ENCODE measurements around the gene HSPA1L.

GRCh38 chr6:31834367-31835250 lies 19.5 kb upstream of the HSPA1L start:
- peak; percentile 99 for TF ChIP-seq POLR2AphosphoS5 (IDR thresholded peaks at IDR 0.05; ENCODE audit: low read depth, low read length)
- peak; percentile 97 for TF ChIP-seq POLR2A (IDR thresholded peaks at IDR 0.05; ENCODE audit: borderline replicate concordance, extremely low read depth, insufficient read depth, insufficient read length)
- TF ChIP-seq CEBPB (IDR thresholded peaks at IDR 0.05; ENCODE audit: low read depth) = no peak
- no peak for TF ChIP-seq EGR1 (IDR thresholded peaks at IDR 0.05; ENCODE audit: low read depth)
- TF ChIP-seq CTCF (IDR thresholded peaks at IDR 0.05 in 2 of 3, conservative IDR thresholded peaks at IDR 0.05 in 1 of 3; ENCODE audit: borderline replicate concordance in 1 of 3, insufficient read depth in 1 of 3, low read depth in 2 of 3, low read length in 2 of 3) = no peak
- no peak for TF ChIP-seq EZH2 (IDR thresholded peaks at IDR 0.05)
- TF ChIP-seq EZH2phosphoT487 (IDR thresholded peaks at IDR 0.05; ENCODE audit: borderline replicate concordance) = no peak
- TF ChIP-seq CBX3 (IDR thresholded peaks at IDR 0.05; ENCODE audit: low read depth) = no peak
- TF ChIP-seq REST (IDR thresholded peaks at IDR 0.05; ENCODE audit: low read depth) = no peak
- TF ChIP-seq SP1 (IDR thresholded peaks at IDR 0.05; ENCODE audit: low read depth) = no peak
- TF ChIP-seq ZBTB33 (IDR thresholded peaks at IDR 0.05; ENCODE audit: extremely low read depth, insufficient replicate concordance, low read length) = no peak
- TF ChIP-seq MAX (IDR thresholded peaks at IDR 0.05) = no peak
- no peak for TF ChIP-seq TCF7L2 (IDR thresholded peaks at IDR 0.05; ENCODE audit: borderline replicate concordance, extremely low read depth, insufficient read depth, insufficient read length)
